Transverse colon (tissue), 3 donors: Measurements from ENCODE around the gene RASSF10.

Experiments used
- EP300 ChIP-seq: sonication (generic); formaldehyde crosslinking; IDR thresholded peaks from one replicate; pipeline ENCODE4 v1.6.1; 2017; ENCODE audit warnings: antibody characterized with exemption, low read depth
- POLR2AphosphoS5 ChIP-seq, 3 donors: sonication (generic); formaldehyde crosslinking; IDR thresholded peaks; one replicate each; pipeline ENCODE4 v1.6.1; 2016; ENCODE audit warnings: antibody characterized with exemption in 3 of 3

DNA sequence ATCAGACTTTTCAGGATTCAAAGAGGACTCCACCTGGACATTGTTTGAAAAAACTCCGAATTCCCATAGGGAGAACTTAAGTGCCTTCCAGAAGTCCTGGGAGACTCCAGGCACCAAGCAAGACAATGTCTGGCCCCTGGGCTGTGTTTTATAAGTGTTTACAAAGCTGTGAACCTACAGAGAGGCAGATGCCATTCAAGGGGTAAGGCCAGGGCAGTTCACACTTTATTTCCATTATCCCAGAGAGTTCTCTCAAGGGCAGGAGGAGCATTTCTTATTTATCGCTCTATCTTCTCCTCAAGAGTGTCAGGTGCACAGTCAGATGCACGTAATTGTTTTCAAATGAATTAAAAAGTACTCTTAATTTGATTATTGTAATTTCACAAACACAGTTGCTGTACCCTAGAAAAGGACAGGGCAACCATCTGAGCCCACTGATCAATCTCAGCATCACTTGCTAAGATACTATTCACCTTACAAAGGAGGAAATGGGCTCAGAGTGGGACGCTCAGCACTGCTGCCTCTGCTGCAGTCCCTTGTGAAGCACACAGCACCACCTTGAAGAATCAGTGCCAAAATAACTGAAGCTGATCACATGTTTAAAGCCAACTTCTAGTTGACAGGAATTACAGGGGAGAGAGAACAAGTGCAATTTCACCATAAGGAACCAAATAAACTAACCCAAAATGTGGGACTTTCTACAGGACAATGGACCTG, 35.0 kb downstream of the RASSF10 start:
- TF ChIP-seq EP300, result no peak
- TF ChIP-seq POLR2AphosphoS5 (IDR thresholded peaks at IDR 0.05), result no peak
